Spleen (tissue), 7 donors: Measurements from ENCODE around the gene DHRS1.

Source experiments
- CTCF ChIP-seq, 11 experiments: fragments of 200-600 bp in 7 of 11; fragments of 450-650 bp in 4 of 11; sonication (generic) in 4 of 11; IDR thresholded peaks in 8 of 11; conservative IDR thresholded peaks in 3 of 11; 1 replicate in 7 of 11; 2 replicates in 4 of 11; pipeline versions ENCODE4 v1.4.0 to v1.8.0; 2016 to 2021; ENCODE audit warnings: antibody characterized with exemption in 11 of 11, inconsistent platforms in 4 of 11, mild to moderate bottlenecking in 1 of 11
- POLR2A ChIP-seq, 3 donors: fragments of 450-650 bp; IDR thresholded peaks; one replicate each; pipeline ENCODE4 v1.5.1; 2017; ENCODE audit warnings: antibody characterized with exemption in 3 of 3, mild to moderate bottlenecking in 1 of 3
- donor health status: DM: no; HTN: no; CAD: no; lungs with moderate emphysema.
- donor health status: DM: no; HTN: no; CAD: no.
- donor health status: DM: no; HTN: no; CAD: no.

GRCh38 chr14:24337144-24337823 is 37.7 kb upstream of the DHRS1 start:
- TF ChIP-seq CTCF (IDR thresholded peaks at IDR 0.05 in 8 of 11, conservative IDR thresholded peaks at IDR 0.05 in 3 of 11) (no peak), POLR2A (IDR thresholded peaks at IDR 0.05) (no peak)
